LoVo (cell line): ENCODE measurements around the gene CAVIN1.
"Not testable (repeated sequence)": the region's sequence is repeated elsewhere in the genome, so short reads cannot be mapped to it uniquely, and the experiment has no call there.

Experiments used
- DNase-seq: peaks from one replicate; pipeline ENCODE4 v3.0.0-alpha.2; 2016; ENCODE audit warnings: low spot score

The CAVIN1 gene

DNA sequence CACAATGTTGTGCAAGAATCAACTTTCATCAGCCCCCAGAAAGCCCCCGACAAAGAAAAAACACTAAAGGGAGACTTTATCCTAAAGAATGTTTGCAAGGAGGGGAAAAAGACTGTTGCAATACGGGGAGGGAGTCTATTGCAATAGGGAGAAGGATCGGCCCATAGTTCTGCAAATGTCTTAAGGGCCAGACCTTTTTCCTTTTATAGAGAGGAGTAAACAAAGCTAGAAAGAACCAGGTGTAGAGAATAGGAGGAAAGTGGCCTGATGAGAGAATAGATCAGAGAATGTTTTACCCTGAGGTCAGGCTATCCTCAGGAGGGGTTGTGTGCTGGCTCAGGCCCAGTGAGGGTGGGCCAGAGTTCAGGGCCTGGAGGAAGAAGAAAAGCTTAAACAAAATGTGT, 8.7 kb upstream of the CAVIN1 start:
- DNase-seq, result no peak

DNA sequence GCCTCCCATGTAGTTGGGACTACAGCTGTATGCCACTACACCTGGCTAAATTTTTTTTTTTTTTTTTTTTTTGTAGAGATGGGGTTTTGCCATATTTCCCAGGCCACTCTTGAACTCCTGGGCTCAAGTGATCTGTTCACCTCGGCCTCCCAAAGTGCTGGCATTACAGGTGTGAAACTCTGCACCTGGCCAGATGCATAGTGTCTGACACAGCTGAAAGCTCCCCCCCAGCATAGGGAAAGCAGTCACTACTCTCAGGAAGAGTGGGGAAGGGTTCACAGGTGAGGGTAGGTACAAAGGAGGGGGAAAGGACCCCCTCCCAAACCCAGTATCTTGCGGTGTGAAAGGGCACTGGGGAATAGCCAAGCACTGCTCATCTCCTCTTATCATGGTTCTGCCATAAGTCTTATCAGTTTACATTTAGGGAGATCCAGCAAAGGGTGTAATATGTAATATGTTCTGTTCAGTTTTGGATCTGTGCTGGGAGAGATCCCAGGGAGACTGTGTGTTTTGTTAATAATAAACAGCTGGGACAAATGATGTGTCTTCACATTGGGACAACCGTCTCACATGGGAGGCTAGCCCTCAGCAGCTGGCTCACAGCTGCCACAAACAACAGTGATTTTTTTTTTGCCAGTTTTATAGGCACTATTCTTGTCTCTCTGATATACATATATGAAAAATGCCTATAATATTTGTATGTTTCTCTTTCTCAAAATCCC, 6.8 kb upstream of the CAVIN1 start:
- DNase-seq, result no peak

DNA sequence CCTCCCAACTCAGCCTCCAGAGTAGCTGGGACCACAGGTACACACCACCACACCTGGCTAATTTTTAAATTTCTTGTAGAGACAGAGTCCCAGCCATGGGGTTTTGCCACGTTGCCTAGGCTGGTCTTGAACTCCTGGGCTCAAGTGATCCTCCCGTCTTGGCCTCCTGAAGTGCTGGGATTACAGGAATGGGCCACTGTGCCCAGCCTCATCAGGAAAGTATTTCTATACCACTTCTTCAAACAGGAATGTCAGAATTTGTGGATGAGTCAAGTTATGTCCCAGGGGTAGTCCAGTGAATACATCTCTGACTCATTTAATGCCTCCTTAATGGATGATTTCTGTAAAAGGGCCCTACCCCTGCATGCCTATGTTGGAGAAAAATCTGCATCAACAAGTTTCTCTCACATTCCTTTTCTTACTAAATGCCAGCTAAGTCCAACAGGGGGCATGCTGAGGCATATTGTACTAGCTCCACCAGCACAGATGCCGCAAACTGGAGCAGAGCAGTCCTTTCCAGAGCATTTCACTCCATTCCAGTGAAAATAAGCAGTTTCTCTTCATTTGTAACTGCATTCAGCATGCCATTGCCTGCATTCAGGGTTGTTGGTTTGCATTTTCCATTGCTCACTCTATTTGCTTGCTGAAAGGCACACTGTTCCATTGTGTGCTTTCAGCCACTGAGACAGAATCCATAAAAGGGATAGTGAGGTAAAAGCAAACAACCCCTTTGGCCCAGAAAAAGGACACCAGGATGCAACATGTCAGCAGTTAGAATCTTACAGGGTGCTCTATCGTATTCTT, 5.3 kb upstream of the CAVIN1 start:
- DNase-seq, result peak; percentile 53

DNA sequence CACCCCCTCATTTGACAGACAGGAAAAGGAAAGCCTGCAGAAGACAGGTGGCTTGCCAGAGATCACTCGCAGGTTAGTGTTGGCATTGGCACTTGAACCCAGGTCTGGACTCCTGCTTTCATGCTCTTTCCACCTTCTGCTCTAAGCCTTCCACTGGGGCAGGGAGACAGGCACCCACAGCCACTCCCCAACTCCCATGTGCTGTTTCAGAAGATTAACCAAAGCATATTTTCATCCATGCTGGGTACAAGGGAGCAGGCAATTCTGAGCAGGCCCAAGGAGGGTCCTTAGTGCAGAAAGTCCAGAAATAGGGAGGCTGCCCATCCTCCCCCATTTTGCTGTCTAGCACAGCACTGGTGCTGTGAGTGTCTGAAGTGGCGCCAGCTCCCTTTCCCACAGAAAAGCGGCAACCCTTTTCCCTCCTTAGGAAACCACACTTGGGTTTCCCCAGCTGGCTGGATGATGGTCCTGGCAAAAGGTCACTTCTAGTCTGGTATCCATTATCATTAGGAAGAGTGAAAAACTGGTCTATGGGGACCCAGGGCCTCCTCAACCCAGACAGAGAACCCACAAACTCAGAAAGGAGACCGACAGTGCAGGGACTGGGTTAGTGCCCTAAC, 2.0 kb upstream of the CAVIN1 start:
- no peak for DNase-seq

DNA sequence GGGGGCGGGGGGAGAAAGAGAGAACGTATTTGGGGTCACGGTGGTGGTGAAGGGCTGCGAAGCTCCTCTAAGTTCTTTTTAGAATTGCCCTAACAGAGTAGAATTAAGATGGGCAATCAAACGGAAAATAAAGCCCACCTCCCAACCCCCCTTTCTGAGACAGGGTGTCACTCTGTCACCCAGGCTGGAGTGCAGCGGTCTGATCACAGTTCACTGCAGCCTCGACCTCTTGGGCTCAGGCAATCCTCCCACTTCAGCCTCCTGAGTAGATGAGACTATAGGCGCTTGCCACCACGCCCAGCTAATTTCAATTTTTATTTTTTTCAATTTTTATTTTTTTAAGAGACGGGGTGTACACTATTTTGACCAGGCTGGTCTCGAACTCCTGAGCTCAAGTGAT, 710 bp upstream of the CAVIN1 start:
- DNase-seq, result no peak

DNA sequence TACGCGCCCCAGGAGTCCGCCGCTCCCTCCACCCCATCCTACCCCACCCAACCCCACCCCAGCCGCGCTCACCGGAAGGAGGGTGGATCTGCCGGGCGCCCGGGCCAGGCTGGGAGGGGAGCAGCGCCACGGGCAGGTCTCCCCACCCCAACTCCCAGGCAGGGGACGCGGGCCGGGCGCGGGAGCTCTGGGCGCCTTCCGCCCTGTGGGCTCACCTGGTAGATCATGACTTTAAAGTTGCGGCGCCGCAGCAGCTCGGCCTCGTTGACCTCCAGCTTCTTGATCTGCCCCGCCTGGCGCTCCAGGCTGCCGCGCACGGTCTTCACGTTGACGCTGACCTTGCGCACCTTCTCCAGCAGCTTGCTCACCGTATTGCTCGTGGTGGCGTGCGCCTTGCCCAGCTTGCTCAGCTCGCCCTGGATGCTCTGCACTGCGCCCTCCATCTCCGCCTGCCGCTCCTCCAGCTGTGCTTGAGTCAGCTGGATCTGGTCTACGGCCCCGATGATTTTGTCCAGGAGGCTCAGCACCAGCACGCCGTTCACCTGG, 571 bp downstream of the CAVIN1 start:
- peak; percentile 30 for DNase-seq

DNA sequence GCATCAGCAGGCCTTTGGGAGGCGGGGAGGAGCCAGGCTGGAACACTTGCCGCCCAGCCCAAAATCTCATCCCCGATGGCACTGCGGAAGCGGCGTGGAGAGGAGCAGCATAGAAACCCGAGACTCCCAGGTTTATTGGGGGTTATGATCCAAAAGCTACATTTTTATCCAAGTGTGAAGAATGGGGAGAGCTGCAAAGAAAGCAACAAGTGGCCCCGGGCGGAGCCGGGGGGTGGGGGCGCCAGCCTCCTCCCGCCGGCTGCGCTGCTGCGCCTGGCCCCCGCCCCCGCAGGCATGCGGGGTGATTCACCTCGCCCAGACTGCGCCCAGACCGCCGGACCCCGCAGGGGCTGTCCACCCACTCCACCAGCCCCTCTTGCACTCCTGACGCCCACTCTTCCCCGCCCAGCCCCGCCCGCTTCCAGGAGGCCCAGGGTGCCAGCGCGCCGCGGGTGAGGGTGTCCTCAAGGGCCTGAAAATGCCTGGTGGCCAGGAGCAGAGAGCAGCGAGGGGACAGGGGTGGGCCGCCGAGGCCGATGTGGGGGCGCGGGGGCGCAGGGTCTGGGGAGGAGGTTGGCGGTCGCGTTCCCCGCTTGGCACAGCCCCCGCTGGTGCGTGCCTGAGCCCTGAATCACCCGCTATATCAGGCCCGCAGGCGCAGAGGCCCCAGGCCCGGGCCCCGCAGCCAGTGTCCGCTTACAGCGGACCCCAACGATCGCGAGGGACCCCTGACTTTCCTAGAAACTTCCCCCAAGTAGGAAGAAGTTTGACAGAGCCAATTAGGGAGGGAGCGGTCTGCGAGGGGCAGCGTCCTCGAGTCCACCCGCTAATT, 1.3 kb downstream of the CAVIN1 start:
- no peak for DNase-seq

DNA sequence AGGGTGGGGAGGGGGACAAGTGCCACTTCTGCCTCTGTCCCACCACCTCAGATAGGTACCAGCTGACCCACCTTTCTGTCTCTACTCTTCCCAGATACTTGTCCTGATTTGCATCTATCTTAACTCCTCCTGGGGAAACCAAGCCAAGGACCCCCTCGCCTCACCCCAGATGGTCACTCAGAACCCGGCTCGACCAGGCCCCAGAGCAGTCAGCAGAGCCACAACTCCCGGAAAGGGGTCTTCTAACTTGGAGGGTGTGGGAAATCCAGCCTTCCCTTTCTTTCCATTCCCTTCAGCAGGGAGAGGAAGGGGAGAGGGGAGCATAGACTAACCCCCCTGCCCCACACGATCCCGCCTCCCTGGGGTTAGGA, 1.9 kb downstream of the CAVIN1 start:
- no peak for DNase-seq

DNA sequence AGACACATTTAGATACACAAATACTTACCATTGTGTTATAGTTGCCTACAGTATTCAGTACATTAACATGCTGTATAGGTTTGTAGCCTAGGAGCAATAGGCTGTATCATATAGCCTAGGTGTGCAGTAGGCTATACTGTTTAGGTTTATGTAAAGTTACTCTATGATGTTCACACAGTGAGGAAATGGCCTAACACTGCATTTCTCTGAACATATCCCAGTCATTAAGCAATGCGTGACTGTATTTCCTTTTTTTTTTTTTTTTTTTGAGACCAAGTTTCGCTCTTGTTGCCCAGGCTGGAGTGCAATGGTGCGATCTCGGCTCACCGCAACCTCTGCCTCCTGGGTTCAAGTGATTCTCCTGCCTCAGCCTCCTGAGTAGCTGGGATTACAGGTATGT, 5.1 kb downstream of the CAVIN1 start:
- not testable (repeated sequence) for DNase-seq

DNA sequence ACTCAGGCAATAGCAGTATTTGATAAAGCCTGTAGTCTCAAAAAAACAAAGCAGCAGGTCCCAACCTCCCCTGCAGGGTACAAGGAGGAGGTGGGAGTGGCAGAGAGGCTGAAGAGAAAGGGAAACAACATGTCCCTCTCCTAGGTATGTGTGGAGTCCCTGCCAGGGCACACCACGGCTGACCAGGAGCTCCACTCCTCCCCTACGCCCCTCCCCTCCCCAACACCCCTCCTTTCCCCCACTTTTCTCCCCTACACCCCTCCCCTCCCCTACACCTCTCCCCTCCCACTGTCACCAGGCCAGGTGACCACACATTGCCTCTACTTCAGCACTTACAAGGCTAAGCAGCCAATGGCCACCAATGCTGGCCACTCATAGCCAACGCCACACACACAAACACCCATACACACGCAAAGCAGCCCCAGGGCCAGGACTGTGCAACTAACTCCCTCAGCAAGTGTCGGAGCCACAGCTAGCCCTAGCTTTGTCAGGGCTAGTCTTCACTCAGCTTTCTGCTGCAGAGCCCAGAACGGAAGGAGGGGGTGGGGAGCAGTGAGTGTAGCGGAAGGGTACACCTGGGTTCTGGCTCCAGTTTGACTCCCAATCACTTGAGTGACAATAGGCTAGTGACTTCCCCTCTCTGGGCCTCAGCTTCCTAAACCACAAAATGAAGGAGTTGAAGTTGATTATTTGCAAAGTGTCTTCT, 8.2 kb downstream of the CAVIN1 start:
- DNase-seq, result no peak

DNA sequence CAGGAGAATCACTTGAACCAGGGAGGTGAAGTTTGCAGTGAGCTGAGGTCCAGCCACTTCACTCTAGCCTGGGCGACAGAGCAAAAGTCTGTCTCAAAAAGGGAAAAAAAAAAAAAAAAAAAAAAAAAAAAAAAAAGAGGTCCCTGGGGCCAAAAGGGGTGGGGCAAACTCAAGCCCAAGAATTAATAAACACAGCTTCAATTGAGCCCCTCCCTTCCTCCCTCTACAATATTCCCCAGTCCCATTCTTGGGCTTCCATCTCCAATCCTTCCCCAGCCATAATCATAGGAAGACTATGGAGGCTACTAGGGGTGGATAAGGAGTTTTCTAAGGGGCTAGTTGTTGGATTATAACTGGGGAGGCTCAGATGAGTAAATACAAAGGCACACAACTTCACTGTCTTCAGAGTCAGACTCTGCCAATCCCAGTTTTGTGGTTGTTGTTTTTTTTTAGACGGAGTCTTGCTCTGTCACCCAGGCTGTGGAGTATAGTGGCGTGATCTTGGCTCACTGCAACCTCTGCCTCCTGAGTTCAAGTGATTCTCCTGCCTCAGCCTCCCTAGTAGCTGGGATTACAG, 9.5 kb downstream of the CAVIN1 start:
- no peak for DNase-seq

DNA sequence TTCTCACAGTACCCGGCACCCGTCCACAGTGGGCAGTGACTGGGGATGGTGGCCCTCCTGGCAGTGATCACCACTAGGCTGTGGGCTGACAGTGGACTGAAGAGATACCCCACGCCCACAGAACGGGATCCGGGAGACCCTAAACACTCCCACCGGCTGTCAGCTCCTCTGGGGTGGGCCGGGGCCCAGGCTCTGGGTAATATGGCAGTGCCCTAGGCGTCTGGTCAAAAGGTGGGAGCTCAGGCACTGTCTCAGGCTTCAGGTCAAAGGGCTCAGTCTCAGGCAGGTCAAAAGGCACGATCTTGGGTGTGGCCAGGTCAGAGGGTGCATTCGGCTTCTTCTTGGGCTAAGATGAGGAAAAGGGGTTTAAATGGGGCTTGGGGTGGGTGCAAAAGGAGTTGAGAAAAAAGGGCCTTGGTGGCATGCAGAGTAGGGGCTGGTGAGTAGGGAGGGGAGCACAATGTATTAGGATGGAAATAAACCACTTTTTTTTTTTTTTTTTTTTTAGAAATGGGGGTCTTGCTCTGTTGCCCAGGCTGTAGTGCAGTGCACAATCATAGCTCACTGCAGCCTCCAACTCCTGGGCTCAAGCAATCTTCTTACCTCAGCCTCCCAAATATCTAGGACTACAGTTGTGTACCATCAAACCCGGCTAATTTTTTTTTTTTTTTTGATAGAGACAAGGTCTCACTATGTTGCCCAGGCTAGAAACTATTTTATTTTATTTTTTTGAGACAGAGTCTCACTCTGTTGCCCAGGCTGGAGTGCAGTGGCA, 11.0 kb downstream of the CAVIN1 start:
- DNase-seq, result no peak

DNA sequence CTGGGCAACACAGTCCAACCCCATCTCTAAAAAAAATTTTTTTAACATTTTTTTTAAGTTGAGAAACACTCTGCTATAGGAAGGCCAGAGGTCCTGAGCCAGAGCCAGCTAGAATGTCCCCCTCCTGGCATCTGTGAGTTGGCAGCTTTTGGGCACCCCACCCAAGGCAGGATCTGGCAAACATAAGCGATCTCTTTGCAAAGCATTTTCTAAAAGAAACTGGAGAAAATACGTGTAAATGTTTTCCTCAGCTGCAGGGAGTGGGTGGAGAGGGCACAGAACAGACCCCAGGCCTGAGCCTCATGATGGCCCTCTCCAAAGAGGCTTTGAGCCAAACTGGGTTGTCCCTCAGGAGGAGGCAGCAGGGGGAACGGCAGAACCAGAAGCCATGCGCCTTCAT, 11.7 kb downstream of the CAVIN1 start:
- no peak for DNase-seq

DNA sequence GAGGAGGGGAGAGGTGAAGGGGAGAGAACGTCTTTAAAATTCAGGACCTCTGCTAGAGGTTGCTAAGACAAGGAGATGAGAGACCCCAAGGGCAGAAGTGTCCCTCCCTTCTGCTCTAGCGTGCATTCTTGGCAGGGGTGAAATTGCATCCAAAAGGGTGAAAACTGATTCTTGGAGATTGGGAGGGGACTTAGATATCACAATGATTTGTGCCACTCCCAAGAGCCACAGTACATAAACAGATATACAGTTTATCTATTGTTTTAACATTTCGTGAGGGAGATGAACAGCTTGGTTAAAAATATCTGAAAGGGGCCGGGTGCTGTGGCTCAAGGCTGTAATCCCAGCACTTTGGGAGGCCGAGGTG, 12.8 kb downstream of the CAVIN1 start:
- DNase-seq, result no peak

DNA sequence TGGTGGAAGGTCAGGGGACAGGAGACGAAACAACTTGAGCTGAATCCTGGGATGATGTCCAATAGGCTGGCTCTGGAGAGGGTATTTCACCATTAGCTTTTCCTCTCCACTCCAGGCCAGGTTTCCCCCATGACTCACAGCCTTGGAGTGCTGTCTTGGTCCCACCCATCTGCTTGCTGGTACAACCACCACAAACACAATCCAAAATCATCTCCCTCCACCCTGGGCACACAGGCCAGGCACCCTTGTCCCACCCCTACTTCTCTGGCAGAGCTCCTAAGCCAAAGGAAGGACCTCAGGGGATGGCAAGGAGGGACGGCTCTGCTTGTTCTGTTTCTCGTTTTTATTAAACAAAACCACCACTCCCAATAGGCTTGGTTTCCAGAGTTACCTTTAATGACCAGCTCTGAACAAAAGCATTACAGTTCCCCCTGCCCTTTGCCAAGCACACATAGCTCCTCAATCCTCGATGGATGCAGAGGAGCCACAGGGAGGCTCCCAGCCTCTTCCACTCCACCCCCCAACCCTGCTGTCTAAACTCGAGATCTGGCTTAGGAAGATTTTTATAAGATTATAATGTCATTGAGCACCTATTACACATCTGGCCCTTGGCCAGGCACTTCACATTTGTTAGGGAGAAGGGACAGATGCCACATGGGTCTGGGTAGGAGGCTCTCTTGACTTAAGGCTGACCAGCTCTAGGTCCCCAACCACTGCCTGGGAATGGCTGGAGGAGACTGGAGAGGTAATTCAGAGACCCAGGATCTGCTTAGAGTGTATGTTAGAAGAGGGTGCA, 13.3 kb downstream of the CAVIN1 start:
- DNase-seq, result peak; percentile 73

DNA sequence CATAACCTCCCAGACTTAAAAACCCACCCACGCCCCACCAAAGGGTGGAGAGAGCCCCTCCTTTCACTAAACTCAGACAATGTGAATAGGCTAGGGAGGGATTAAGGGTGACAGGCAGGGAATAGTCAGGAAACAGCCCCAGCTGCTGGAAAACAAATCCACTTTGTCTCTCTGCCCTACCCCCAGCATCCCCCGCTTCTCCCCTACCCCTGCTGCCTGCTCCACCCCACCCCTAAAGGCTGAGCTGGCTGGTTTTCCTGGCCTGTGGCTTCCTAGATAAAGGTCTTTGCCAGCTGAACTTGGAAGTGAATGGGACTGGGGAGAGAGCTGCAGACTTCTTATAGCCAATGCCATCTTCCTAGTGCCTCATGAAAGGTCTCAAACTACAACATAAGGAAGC, 15.0 kb downstream of the CAVIN1 start:
- DNase-seq, result no peak

DNA sequence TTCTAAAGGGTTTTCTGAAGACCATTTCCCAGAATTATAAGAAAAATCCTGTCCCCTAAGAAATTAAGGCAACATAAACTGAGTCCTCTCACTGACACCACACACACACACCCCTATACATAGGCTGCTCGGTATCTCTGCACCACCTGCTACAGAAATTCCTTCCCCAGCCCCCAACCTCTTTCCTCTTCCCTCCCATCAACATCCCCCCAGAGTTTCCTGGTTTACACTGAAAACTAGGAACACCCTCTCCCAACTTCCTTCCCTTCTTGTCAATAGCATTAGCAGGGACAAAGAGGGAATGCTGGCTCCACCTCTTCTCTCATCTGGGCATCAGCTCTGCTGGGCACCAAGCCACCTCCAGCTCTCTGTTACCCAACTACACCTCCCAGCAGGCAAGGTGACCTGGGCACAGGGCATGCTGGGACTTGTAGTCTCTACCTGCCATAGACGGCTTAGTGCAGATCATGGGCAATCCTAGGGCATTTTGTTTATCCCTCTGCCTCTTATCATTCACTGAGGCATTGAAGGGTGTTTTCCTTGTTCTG, 15.7 kb downstream of the CAVIN1 start:
- peak; percentile 53 for DNase-seq

DNA sequence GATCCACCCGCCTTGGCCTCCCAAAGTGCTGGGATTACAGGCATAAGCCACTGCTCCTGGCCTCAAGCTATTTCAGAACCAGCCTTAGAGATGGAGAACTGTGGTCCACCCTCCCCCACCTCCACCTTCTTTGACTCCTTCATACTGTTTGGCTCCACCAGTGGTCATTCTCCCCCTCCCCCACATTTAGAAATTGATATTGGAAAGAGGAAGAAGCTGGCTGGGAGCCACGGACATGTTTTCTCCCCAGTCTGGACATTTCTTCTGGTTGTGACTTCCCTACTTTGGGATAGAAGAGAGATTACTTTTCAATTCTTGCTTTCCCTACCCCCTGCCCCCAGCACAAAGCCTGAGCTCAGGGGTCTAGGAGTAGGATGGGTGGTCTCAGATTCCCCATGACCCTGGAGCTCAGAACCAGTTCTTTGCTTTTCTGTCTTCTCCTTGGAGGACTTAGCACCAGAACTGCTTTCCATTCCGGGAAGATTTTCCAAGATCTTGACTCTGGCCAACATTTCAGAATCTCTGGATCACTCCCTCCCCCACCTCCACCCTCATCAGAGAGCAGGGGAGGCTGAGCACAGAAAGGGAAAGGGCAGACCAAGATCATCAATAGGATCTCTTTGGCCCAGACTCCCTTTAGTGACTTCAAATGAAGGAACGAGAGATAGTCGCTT, 16.3 kb downstream of the CAVIN1 start:
- no peak for DNase-seq
